Gastroesophageal sphincter (tissue), 3 donors: Measurements from ENCODE around the gene UPK3B.
"Not testable (repeated sequence)": the region's sequence is repeated elsewhere in the genome, so short reads cannot be mapped to it uniquely, and the experiment has no call there.

Source experiments
- CTCF ChIP-seq, 4 experiments: fragments of 200-600 bp in 2 of 4; fragments of 450-650 bp in 2 of 4; sonication (generic) in 1 of 4; IDR thresholded peaks; one replicate each; pipeline ENCODE4 v1.5.1; 2017 to 2019; ENCODE audit warnings: antibody characterized with exemption in 4 of 4, mild to moderate bottlenecking in 2 of 4, moderate library complexity in 2 of 4
- EP300 ChIP-seq: sonication (generic); formaldehyde crosslinking; IDR thresholded peaks from one replicate; pipeline ENCODE4 v1.6.1; 2017; ENCODE audit warnings: antibody characterized with exemption, mild to moderate bottlenecking
- POLR2A ChIP-seq, 2 donors: fragments of 450-650 bp; IDR thresholded peaks; one replicate each; pipeline ENCODE4 v1.6.1; 2017; ENCODE audit warnings: antibody characterized with exemption in 2 of 2, mild to moderate bottlenecking in 2 of 2, moderate library complexity in 1 of 2

GRCh38 chr7:76516932-76517331 is 6.6 kb downstream of the UPK3B start:
- TF ChIP-seq CTCF (IDR thresholded peaks at IDR 0.05); POLR2A (IDR thresholded peaks at IDR 0.05); EP300: not testable (repeated sequence)
